GM21786 (cell line): ENCODE measurements around the gene TEX52.

ENCODE experiments used
- ATAC-seq: cut with Tn5 transposase; IDR thresholded peaks from one replicate; pipeline ENCODE4 v1.9.1; 2021; ENCODE audit not compliant: unreplicated experiment

The TEX52 gene

GRCh38 chr12:2800046-2800570 is 56.7 kb downstream of the TEX52 start:
- no peak for ATAC-seq
